CD1c-positive myeloid dendritic cell (primary cell): Measurements from ENCODE around the gene RAB22A.

Source experiments
- DNase-seq: peaks from one replicate; pipeline ENCODE4 v3.0.0-alpha.2; 2016; ENCODE audit errors: extremely low spot score

Gene RAB22A

DNA sequence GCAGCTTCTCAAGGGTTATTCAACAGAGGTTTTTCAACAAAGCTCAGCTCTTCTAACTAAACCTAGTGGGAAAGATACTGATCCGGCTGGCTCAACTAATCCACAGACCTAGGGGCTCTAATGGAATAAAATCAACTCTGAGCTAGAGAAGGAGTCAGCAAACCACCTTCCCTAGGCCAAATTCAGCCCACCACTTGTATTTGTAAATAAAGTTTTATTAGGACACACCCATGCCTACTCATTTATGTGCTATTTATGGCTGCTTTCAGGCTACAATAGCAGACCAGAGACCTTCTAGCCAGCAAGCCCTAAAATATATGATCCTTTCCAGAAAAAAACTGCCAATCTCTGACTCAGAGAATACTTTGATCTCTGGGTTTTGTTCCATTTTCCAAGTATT, 6.0 kb upstream of the RAB22A start:
- no peak for DNase-seq

DNA sequence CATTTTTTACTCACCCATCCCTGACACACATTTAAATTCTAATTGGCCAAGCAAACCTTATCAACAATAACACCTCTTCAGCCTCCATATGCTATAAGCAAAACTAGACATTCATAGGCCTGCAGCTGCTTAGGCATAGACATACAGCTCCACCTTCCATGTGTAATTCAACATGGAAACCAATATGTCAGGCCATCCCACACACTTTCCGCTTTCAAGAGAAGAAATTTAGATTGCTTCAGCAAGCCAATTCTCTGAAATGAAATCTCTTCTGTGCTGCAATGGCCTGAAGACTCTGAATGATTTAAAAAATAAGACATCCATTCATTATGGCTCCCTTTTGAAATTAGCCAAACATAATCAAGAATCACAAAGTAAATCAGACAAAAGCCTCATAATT, 4.5 kb upstream of the RAB22A start:
- peak; percentile 29 for DNase-seq

DNA sequence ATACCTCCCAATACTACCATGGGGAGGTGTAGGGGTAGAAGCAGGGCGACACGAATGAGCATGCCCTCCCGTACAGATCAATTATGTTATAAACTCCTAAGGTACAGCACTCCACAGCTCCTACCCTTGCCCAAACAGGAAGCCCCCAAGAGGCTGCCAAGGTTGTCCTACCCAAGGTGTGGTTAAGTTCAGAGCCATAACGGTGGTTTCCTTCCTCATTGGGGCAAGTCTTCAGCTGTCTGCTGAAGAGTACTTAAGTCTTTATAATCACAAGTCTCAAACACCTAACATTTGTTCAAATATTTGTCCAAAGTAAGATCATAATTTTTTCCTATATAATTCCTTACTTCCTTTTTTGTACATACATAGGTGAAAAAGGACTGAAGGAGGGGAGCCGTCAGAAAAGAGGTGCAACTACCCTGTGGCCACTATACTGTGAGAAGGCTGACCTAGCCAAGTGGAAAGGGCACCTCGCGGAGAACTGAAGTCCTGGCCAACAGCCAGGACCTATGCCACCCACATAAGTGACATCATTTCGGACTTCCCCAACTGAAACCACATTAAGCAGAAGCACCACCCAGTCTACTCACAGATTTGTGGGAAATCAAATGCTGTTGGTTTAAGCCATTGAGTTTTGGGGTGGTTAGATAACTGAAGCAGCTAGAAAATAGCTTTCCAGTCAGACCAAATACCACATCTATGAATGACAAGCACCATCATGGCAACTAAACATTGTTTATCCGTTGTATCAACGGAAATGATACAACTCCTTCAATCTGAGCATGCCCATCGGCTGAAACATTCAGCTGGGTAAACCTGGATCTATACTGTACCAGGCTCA, 2.9 kb upstream of the RAB22A start:
- DNase-seq, result peak; percentile 96

DNA sequence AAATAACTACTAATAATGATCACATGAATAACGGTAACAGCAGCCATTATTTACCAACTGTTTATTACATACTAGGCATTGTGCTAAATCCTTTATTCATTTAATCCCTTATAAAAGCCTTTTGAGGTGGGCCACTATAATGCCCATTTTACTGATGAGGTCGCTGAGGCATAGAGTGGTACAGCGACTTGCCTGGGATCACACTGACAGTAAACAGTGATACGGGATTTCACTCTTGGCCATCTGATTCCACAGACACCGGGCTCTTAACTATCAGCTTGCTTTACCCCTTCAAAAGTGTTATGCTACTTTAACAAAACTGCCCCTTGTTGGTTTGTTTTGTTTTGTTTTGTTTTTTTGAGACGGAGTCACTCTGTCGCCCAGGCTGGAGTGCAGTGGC, 2.2 kb upstream of the RAB22A start:
- DNase-seq, result no peak

DNA sequence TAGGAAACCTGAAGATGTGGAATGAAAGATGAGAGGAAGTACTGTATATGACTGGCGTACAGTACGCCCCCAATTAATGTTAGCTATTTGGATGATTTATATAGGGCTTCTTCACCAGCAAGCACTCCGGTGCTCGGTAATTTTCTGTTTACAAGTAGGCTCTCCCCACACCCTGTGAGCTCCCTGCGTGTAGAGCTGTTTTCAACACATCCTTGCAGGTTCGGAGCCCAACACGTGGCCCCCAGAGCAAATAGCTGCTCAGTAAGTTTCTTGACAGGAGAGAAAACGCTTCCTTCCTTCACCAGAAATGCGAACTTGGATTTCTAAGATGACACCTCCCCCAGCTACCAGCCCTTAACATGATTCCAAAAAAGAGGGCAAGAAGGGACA, 1.2 kb upstream of the RAB22A start:
- DNase-seq, result peak; percentile 29

DNA sequence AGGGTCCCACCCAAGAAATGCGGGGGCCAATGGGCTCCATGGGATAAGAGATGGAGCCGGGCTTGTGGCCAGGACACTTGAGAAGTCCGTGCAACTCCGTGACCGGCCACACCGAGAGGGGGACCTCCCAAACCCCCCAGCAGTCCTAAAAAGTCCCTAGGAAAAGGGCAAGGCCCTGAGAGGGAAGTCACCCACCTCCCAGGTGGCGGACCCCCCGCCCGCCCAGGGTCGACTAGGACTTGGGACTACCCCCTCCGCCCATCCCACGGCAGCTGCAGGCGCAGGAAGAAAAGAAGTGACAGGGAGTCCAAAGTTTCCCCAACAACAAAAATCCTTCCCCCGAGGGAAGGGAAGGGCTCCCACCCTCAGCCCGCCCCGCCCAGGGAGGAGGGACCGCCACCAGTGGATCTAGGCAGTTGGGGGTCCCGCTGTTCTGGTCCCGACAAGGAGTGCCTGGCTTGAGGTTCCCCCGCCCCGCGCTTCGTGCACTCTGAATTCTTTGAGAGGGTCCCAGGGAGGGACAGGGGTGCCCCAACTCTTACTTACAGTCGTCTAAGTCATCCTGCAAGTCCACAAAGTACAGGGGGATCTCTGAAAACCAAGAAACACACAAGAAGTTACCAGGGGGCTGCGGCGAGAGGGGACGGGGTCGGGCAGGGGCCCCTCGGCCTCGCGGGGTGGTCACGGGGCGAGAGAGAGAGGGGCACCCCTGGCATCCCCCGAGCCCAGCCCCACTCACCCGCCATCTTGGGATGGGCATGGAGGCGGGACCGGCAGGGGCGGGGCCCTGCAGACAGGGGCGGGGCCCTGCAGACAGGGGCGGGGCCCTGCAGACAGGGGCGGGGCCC, 611 bp upstream of the RAB22A start:
- DNase-seq, result peak; percentile 69

DNA sequence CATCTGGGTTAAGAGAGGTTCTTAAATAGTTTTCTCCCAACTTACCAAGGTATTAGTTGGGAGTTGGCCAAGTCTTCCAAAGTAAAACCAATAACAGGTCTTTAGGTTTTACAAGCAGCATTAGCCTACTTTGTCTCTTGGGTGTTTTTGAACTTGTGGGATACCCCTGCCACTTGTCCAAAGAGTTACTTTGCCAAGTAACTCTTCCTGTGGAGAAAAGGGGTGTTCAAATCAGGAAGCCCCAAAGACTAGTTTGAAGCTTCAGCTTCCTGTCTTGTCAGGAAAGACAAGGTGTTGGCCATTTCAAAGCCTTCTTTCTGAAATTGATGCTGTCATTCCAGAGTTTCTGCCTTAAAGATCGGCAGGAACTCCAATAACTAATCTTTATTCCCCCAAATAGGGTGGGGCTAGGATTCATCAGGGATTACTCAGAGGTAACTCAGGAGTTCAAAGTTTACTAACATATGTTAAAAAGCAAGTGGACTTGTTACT, 822 bp downstream of the RAB22A start:
- peak; percentile 41 for DNase-seq

DNA sequence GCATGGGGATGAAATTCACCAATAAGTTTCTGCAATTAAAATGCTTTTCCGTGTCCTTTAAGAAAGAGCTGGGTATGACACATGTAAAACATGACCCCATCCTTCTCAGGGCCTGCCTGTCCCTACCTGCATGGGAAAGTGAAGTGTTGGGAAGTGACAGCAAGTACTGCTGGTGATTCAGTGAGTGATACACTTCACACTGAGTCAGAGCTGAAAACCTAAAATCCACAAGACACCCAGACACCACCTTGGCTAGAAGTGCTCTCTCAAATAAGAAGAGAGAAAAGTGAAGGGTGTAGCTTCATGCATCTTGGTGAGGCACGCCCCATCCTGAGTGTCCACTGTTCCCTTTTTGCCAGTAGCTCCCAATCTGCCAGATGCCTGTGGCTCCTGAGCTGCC, 3.3 kb downstream of the RAB22A start:
- peak; percentile 7 for DNase-seq

DNA sequence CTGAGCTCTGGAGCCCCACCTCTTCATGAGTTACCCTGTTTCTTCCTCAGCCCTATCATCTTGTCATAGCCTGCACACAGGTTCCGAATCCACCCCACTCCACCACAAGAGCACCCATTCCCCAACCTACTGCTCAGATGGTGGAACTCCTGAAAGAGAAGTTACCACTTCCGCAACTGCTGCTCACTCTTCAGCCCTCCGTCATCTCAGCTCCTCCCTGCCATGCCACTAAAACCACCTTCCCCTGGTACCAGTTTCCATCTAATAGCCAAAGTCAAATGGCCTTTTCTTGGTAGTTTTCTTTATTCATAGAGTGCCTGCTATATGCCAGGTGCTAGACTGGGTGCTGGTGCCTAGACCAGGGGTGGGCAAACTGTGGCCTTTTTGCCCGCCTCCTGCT, 3.9 kb downstream of the RAB22A start:
- DNase-seq, result peak; percentile 55

DNA sequence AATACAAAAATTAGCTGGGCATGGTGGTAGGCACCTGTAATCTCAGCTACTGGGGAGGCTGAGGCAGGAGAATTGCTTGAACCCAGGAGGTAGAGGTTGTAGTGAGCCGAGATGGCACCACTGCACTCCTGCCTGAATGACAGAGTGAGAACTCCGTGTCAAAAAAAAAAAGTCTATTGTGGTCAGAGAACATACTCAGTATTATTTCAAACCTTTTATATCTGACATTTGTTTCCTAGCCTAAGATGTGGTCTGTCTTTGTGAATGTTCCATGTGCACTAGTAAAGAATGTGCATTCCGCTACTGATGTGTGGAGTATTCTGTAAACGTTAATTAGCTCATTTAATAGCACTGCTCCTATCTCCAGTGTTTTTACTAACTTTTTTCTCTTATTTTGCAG, 11.7 kb downstream of the RAB22A start:
- no peak for DNase-seq

DNA sequence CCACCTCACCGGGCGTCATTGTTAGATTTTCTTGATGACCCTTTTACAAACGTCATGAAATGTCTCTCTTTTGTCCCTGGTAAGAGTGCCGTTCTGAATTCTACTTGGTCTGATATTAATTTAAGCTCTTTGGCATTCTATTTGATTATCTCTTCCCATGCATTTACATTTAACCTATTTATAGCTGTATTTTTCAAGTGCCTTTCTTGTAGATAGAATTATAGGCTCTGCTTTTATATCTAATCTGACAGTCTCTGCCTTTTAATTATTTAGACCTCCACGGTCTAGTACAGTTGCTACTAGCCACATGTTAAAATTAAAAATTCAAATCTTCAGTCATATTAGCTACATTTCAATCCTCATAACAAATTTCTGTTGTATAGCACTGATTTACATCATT, 12.6 kb downstream of the RAB22A start:
- no peak for DNase-seq

DNA sequence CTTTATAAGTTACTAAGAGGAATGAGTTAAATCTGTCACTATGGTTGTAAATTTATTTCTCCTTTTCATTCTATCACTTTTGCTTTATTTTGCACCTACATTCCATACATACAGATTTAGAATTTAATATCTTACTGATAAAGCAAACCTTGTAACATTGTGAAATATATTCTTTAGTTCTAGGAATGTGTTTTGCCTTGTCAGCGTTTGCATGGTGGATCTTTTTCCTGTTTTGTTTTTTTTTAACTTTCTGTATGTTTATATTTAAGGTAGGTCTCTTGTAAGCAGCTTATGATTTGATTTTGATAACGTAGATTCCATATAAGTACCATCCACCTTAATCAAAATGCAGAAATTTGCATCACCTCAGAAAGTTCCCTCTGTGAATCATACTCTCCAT, 16.4 kb downstream of the RAB22A start:
- no peak for DNase-seq

DNA sequence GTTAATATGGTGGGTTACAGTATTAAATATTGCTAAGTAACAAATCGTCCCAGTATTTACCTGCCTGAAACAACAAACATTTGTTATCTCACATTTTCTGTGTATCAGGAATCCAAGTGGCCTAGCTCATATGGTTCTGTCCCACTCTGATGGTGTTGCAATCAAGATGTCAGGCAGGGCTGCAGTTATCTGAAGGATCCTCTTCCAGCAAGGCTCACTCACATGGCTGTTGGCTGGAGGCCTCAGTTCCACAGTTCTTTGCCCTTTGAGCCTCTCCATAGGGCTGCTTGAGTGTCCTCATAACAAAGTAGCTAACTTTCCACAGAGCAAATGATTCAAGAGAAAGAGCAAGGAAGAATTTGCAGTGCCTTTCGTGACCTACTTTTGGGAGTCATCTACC, 17.7 kb downstream of the RAB22A start:
- DNase-seq, result no peak

DNA sequence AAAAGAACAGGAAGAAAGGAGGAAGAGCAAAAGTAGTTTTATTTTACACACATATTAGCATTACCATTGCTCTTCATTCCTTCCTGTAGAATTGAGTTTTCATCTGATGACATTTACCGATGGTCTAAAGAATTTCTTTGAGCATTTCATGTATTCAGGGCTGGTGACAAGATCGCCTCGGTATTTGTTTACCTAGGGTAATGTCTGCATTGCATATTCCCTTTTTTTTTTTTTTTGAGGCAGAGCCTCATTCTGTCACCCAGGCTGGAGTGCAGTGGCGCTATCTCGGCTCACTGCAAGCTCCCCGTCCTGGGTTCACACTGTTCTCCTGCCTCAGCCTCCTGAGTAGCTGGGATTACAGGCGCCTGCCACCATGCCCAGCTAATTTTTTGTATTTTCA, 19.3 kb downstream of the RAB22A start:
- no peak for DNase-seq

DNA sequence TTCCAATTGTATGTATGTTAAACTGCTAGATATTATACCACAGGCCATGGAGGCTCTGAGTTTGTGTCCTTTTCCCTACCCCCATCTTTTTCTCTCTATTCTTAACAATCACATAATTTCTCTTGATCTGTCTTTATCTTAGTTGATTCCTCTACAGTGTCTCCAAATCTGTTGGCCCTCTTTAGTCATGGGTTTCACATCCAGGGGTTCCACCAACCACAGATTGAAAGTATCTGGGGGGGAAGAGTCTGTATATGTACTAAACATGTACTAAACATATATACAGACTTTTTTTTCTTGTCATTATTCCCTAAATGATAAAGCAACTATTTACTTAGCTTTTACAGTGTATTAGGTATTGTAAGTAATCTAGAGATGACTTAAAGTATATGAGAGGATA, 20.2 kb downstream of the RAB22A start:
- no peak for DNase-seq

DNA sequence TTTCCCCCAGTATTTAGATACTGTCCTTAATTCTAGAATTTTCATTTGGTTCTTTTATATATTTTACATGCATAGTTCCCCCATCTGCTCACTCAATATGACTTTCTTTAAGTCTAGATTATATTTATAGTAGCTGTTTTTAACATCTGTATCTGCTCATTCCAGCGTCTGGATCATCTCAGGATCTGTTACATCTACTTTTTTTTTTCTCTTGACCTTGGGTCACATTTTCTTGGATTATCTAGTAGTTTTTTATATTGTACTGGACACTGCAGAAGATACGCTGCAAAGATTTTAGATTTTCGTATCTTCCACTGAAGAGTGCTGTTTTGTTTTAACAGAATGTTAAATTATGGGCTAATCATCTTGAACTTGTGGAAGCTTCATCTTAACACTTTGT, 20.7 kb downstream of the RAB22A start:
- no peak for DNase-seq

DNA sequence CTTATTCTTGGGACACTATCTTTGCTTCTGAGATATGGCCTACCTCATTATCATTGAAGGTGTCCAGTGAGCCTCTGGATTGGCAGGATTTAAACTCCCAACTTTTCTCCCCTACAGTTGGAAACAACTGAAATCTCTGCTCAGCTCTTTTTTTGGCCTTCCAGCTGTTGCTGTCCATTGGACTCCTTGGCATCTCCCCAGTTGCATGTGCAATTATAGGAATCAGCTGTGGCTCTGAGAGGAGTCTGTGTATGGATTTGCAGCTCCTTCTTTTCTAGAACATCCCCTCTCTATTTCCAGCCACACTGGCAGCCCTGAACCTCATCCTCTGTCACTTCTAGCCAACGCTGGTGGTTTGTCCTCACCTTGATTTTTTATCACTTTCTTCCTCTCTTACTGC, 21.2 kb downstream of the RAB22A start:
- no peak for DNase-seq

DNA sequence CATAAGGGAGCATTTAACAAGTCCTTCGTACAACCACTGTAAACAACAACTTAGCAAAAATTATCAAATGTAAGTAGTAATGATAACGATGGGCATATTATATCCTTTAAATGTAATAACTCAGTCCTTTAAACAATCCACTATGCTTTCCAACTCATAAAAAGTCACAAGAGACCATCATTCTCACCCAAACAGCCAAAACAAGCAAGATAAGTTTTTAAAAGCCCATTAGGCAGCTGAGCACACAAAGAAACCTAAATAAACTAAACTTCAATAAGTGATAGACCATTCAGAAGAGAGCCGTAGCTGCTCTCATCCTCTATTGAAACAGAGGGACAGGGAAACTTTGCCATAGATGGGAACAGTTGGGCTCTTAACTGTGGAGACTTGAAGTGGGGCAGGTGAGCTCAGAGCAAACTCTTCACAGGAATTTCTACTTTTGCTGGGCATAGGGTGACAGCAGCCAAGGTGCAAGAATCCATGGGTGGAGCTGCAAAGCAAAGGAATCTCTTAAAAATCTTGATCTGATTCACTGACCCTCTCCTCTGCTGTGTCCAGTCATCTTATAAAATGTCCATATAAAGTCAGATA, 22.5 kb downstream of the RAB22A start:
- DNase-seq, result no peak

DNA sequence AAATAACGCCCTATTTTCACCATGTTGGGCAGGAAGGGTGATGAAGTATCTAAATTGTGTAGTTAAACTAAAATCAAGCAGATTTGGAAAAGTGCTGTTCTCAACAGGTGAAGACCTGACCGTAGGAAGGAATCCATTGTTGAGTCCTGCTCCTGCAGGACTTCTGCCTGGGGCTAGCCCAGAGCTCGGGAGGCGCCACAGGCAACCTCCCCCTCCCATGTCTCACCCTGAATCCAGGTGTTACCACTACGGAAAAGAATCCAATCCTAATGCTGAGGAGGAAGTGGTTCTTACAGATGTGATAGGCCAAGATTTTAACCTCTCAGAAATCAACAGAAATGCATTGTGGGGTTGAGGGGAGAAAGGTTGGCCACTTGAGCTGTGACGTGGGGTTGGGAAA, 30.2 kb downstream of the RAB22A start:
- no peak for DNase-seq

DNA sequence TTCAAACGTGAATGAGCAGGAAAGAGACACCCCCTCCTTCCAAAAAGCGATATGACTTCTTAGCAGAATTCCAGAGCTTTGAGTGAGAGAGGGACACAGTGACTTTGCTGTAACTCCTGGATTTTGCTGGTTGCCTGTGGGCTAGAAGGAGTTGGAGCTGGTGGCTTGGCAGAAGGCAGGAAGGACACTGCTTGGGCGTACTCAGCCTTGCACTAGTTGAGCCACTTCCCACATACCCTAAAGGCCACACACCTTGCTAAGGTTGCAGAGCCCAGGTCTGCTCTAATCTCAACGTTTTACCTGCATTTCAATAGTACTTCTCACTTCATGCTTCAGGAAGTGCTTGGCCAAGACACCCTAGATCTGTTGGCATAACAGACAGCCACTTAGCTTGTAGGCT, 30.6 kb downstream of the RAB22A start:
- no peak for DNase-seq

DNA sequence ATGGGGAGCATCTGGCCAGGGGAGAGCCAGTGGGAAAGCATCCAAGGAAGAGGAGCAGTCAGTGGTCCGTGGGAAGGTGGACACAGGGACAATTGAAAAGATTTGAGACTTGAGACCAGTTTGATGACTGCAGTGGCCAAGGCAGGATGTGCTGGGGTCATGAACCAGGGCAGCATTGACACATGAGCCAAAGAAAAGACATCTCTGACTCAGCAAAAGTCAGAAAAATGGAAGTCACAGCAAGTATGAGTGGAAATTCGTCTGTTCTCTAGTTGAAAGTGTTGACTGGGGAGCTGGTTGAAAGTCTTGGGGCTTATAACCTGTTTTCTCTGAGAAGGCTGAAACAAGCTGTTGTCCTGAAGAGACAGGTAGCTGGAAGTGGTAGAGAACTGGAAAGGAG, 31.3 kb downstream of the RAB22A start:
- no peak for DNase-seq

DNA sequence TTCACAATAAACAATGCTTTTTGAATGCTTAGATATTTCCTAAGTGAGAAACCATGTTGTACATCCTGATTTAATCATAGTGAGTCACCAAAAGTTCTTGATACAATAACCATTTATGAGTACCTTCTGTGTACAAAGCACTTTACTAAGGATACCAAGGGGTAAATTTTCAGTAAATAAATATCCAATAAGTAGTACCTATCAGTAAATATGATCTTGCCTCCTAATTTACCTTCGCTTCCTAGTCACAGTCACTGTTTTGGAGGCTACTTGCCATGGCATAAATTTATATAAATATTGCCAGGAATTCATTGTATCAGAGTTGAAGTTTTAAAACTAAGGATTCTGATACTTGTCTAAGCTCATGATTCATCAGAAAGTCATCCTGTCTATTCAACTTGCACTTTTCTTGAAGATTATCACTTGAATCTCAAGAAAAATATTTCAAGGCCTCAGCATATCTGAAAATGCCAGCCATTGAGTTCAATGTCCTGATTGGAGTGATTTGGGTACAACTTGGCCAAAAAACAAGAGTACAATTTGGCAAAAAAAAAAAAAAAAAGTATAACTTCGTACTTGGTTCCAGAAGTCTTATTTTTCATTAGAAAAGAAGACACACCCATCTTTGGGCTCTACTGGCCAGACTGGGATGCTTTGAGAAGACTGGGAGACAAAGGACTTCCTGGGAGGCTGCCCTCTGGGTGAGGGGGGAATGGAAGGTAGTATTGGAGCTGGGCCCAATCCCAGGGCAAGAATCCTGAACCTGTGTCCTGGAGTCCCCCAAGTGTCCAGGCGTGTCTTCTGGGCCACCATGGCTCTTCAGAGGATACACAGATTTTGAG, 32.8 kb downstream of the RAB22A start:
- DNase-seq, result no peak
